Neural cell (in vitro differentiated cells): ENCODE measurements around the gene TFB2M. TPM values are rescaled to one million over a fixed set of nuclear protein-coding genes. Genes with fewer than 3 reads are reported as not detected.

Experiments used
- H2AFZ ChIP-seq: fragments of 200-600, 300-800 bp; sonication (generic), shearing (Covaris generic); 2 replicates; pipeline ENCODE4 v1.6.0; 2014; ENCODE audit warnings: low read depth, mild to moderate bottlenecking, antibody characterized with exemption, low read length, moderate library complexity
- H3F3A ChIP-seq: fragments of 200-600 bp; shearing (Covaris generic); 2 replicates; pipeline ENCODE4 v1.6.1; 2016; ENCODE audit warnings: mild to moderate bottlenecking, moderate library complexity, mixed read lengths, antibody characterized with exemption, low read length; ENCODE audit not compliant: insufficient read depth, poor library complexity, severe bottlenecking
- H3K27ac ChIP-seq: fragments of 200-600, 300-800 bp; sonication (generic), shearing (Covaris generic); 2 replicates; pipeline ENCODE4 v1.5.1; 2014; ENCODE audit warnings: mild to moderate bottlenecking, low read length, moderate library complexity
- H3K27me3 ChIP-seq: fragments of 300-800, 200-600 bp; sonication (generic), shearing (Covaris generic); 2 replicates; pipeline ENCODE4 v1.6.0; 2014; ENCODE audit warnings: mild to moderate bottlenecking, low read depth, low read length, moderate library complexity; ENCODE audit not compliant: insufficient read depth
- H3K36me3 ChIP-seq: fragments of 300-800, 200-600 bp; sonication (generic), shearing (Covaris generic); 2 replicates; pipeline ENCODE4 v1.5.1; 2014; ENCODE audit warnings: mild to moderate bottlenecking, antibody characterized with exemption, low read length, moderate library complexity; ENCODE audit not compliant: insufficient read depth
- H3K4me2 ChIP-seq: fragments of 300-800, 200-600 bp; sonication (generic), shearing (Covaris generic); 2 replicates; pipeline ENCODE4 v1.6.0; 2014; ENCODE audit warnings: mild to moderate bottlenecking, low read length
- H3K4me3 ChIP-seq: fragments of 300-800, 200-600 bp; sonication (generic), shearing (Covaris generic); 2 replicates; pipeline ENCODE4 v1.5.1; 2014; ENCODE audit warnings: mild to moderate bottlenecking, low read length, moderate library complexity
- H3K79me2 ChIP-seq: fragments of 200-600 bp; shearing (Covaris generic); replicated peaks from 2 replicates; pipeline ENCODE4 v1.6.0; 2014; ENCODE audit warnings: mild to moderate bottlenecking, low read length, moderate library complexity; ENCODE audit not compliant: insufficient read depth
- H3K9ac ChIP-seq: fragments of 300-800, 200-600 bp; sonication (generic), shearing (Covaris generic); 2 replicates; pipeline ENCODE4 v1.6.1; 2016; ENCODE audit warnings: mild to moderate bottlenecking, low read length, mixed read lengths
- H3K9me2 ChIP-seq: fragments of 200-600 bp; shearing (Covaris generic); 2 replicates; pipeline ENCODE4 v1.6.1; 2016; ENCODE audit warnings: mild to moderate bottlenecking, low read length, mixed read lengths; ENCODE audit not compliant: insufficient read depth
- H3K9me3 ChIP-seq: fragments of 200-600, 300-800 bp; sonication (generic), shearing (Covaris generic); 2 replicates; pipeline ENCODE4 v1.6.1; 2016; ENCODE audit warnings: mild to moderate bottlenecking, mixed run types, low read length, moderate library complexity, mixed read lengths
- H4K20me1 ChIP-seq: fragments of 200-600 bp; shearing (Covaris generic); 2 replicates; pipeline ENCODE4 v1.6.1; 2016; ENCODE audit warnings: mild to moderate bottlenecking, mixed run types; ENCODE audit not compliant: insufficient read depth
- CTCF ChIP-seq: fragments of 450-650 bp; IDR thresholded peaks from 2 replicates; pipeline ENCODE4 v1.5.1; 2014; ENCODE audit warnings: antibody characterized with exemption, mild to moderate bottlenecking, moderate library complexity; ENCODE audit not compliant: poor library complexity, severe bottlenecking
- EP300 ChIP-seq: fragments of 450-650 bp; conservative IDR thresholded peaks from 2 replicates; pipeline ENCODE4 v1.6.1; 2014; ENCODE audit warnings: antibody characterized with exemption, mild to moderate bottlenecking, moderate library complexity; ENCODE audit not compliant: poor library complexity, severe bottlenecking
- EZH2 ChIP-seq: fragments of 200-600, 300-800 bp; shearing (Covaris generic), sonication (generic); IDR thresholded peaks from 2 replicates; pipeline ENCODE4 v1.6.1; 2014; ENCODE audit warnings: antibody characterized with exemption, low read length, borderline replicate concordance, mild to moderate bottlenecking; ENCODE audit not compliant: insufficient read depth, poor library complexity, severe bottlenecking
- MXI1 ChIP-seq: fragments of 450-650 bp; conservative IDR thresholded peaks from 2 replicates; pipeline ENCODE4 v1.6.1; 2014; ENCODE audit warnings: antibody characterized with exemption, mild to moderate bottlenecking; ENCODE audit not compliant: poor library complexity, severe bottlenecking
- POLR2AphosphoS5 ChIP-seq: IDR thresholded peaks from 2 replicates; pipeline ENCODE4 v1.6.1; 2012
- RAD21 ChIP-seq: fragments of 450-650 bp; conservative IDR thresholded peaks from 2 replicates; pipeline ENCODE4 v1.6.1; 2014; ENCODE audit warnings: antibody characterized with exemption, mild to moderate bottlenecking, moderate library complexity
- REST ChIP-seq: IDR thresholded peaks from 2 replicates; pipeline ENCODE4 v1.6.1; 2012; ENCODE audit warnings: borderline replicate concordance
- SMC3 ChIP-seq: fragments of 450-650 bp; conservative IDR thresholded peaks from 2 replicates; pipeline ENCODE4 v1.6.1; 2014; ENCODE audit warnings: antibody characterized with exemption, mild to moderate bottlenecking, moderate library complexity; ENCODE audit not compliant: poor library complexity
- TAF1 ChIP-seq: IDR thresholded peaks from 2 replicates; pipeline ENCODE4 v1.6.1; 2012; ENCODE audit warnings: low read depth
- polyA plus RNA-seq: library from polyadenylated mRNA; depleted of rRNA; stranded (reverse); fragments of >200 nt; gene quantifications from 2 replicates; pipeline ENCODE4 v1.2.3, GENCODE V29; 2014

The TFB2M gene
- polyA plus RNA-seq, 1 donor from 2014 or later, result 19.2 TPM

- no peaks in the 10 kb centered on the region for H3K9me2 ChIP-seq
- H2AFZ ChIP-seq, result no peak overlapping the region
- no peaks in the 10 kb centered on the region for H4K20me1 ChIP-seq
- no peaks in the 10 kb centered on the region for H3K79me2 ChIP-seq
- no peak overlapping the region for H3K9ac ChIP-seq
- no peak overlapping the region for H3K4me2 ChIP-seq
- H3K9me3 ChIP-seq, result no peaks in the 10 kb centered on the region
- H3K4me3 ChIP-seq, result no peak overlapping the region
- H3F3A ChIP-seq, result no peaks in the 10 kb centered on the region
- TF ChIP-seq POLR2AphosphoS5 (no peak), RAD21 (no peak), EP300 (no peak), EZH2 (no peak), REST (no peak)
- no peak overlapping the region for H3K27ac ChIP-seq
- H3K36me3 ChIP-seq, result no peaks in the 10 kb centered on the region
- no peaks in the 10 kb centered on the region for H3K27me3 ChIP-seq
Observed at GRCh38 chr1:246512635-246513034, 53.4 kb downstream of the TFB2M start.

- no peak for TF ChIP-seq REST
- no peak for TF ChIP-seq SMC3
- TF ChIP-seq EP300, result no peak
- no peak for TF ChIP-seq MXI1
- no peak for TF ChIP-seq EZH2
- TF ChIP-seq POLR2AphosphoS5, result no peak
- no peak for TF ChIP-seq TAF1
- no peak for TF ChIP-seq CTCF
- no peak for TF ChIP-seq RAD21
- Histone ChIP-seq H2AFZ (no peak overlapping the region), H3K9ac (no peak overlapping the region), H3K79me2 (no peaks in the 10 kb centered on the region), H3K9me2 (no peaks in the 10 kb centered on the region), H3K27ac (no peak overlapping the region), H3K27me3 (no peaks in the 10 kb centered on the region), H3F3A (no peaks in the 10 kb centered on the region), H3K9me3 (no peaks in the 10 kb centered on the region), H3K4me3 (no peak overlapping the region), H4K20me1 (no peaks in the 10 kb centered on the region), H3K4me2 (no peak overlapping the region), H3K36me3 (no peaks in the 10 kb centered on the region)
Observed at GRCh38 chr1:246512230-246512629, 53.8 kb downstream of the TFB2M start.
